Neural cell (in vitro differentiated cells): ENCODE measurements around the gene APBB2. TPM values are rescaled to one million over a fixed set of nuclear protein-coding genes. Genes with fewer than 3 reads are reported as not detected.

Experiments used
- H2AFZ ChIP-seq: fragments of 200-600, 300-800 bp; sonication (generic), shearing (Covaris generic); 2 replicates; pipeline ENCODE4 v1.6.0; 2014; ENCODE audit warnings: low read depth, mild to moderate bottlenecking, antibody characterized with exemption, low read length, moderate library complexity
- H3F3A ChIP-seq: fragments of 200-600 bp; shearing (Covaris generic); 2 replicates; pipeline ENCODE4 v1.6.1; 2016; ENCODE audit warnings: mild to moderate bottlenecking, moderate library complexity, mixed read lengths, antibody characterized with exemption, low read length; ENCODE audit not compliant: insufficient read depth, poor library complexity, severe bottlenecking
- H3K27ac ChIP-seq: fragments of 200-600, 300-800 bp; sonication (generic), shearing (Covaris generic); 2 replicates; pipeline ENCODE4 v1.5.1; 2014; ENCODE audit warnings: mild to moderate bottlenecking, low read length, moderate library complexity
- H3K27me3 ChIP-seq: fragments of 300-800, 200-600 bp; sonication (generic), shearing (Covaris generic); 2 replicates; pipeline ENCODE4 v1.6.0; 2014; ENCODE audit warnings: mild to moderate bottlenecking, low read depth, low read length, moderate library complexity; ENCODE audit not compliant: insufficient read depth
- H3K36me3 ChIP-seq: fragments of 300-800, 200-600 bp; sonication (generic), shearing (Covaris generic); 2 replicates; pipeline ENCODE4 v1.5.1; 2014; ENCODE audit warnings: mild to moderate bottlenecking, antibody characterized with exemption, low read length, moderate library complexity; ENCODE audit not compliant: insufficient read depth
- H3K4me2 ChIP-seq: fragments of 300-800, 200-600 bp; sonication (generic), shearing (Covaris generic); 2 replicates; pipeline ENCODE4 v1.6.0; 2014; ENCODE audit warnings: mild to moderate bottlenecking, low read length
- H3K4me3 ChIP-seq: fragments of 300-800, 200-600 bp; sonication (generic), shearing (Covaris generic); 2 replicates; pipeline ENCODE4 v1.5.1; 2014; ENCODE audit warnings: mild to moderate bottlenecking, low read length, moderate library complexity
- H3K79me2 ChIP-seq: fragments of 200-600 bp; shearing (Covaris generic); replicated peaks from 2 replicates; pipeline ENCODE4 v1.6.0; 2014; ENCODE audit warnings: mild to moderate bottlenecking, low read length, moderate library complexity; ENCODE audit not compliant: insufficient read depth
- H3K9ac ChIP-seq: fragments of 300-800, 200-600 bp; sonication (generic), shearing (Covaris generic); 2 replicates; pipeline ENCODE4 v1.6.1; 2016; ENCODE audit warnings: mild to moderate bottlenecking, low read length, mixed read lengths
- H3K9me2 ChIP-seq: fragments of 200-600 bp; shearing (Covaris generic); 2 replicates; pipeline ENCODE4 v1.6.1; 2016; ENCODE audit warnings: mild to moderate bottlenecking, low read length, mixed read lengths; ENCODE audit not compliant: insufficient read depth
- H3K9me3 ChIP-seq: fragments of 200-600, 300-800 bp; sonication (generic), shearing (Covaris generic); 2 replicates; pipeline ENCODE4 v1.6.1; 2016; ENCODE audit warnings: mild to moderate bottlenecking, mixed run types, low read length, moderate library complexity, mixed read lengths
- H4K20me1 ChIP-seq: fragments of 200-600 bp; shearing (Covaris generic); 2 replicates; pipeline ENCODE4 v1.6.1; 2016; ENCODE audit warnings: mild to moderate bottlenecking, mixed run types; ENCODE audit not compliant: insufficient read depth
- EP300 ChIP-seq: fragments of 450-650 bp; conservative IDR thresholded peaks from 2 replicates; pipeline ENCODE4 v1.6.1; 2014; ENCODE audit warnings: antibody characterized with exemption, mild to moderate bottlenecking, moderate library complexity; ENCODE audit not compliant: poor library complexity, severe bottlenecking
- EZH2 ChIP-seq: fragments of 200-600, 300-800 bp; shearing (Covaris generic), sonication (generic); IDR thresholded peaks from 2 replicates; pipeline ENCODE4 v1.6.1; 2014; ENCODE audit warnings: antibody characterized with exemption, low read length, borderline replicate concordance, mild to moderate bottlenecking; ENCODE audit not compliant: insufficient read depth, poor library complexity, severe bottlenecking
- MXI1 ChIP-seq: fragments of 450-650 bp; conservative IDR thresholded peaks from 2 replicates; pipeline ENCODE4 v1.6.1; 2014; ENCODE audit warnings: antibody characterized with exemption, mild to moderate bottlenecking; ENCODE audit not compliant: poor library complexity, severe bottlenecking
- POLR2AphosphoS5 ChIP-seq: IDR thresholded peaks from 2 replicates; pipeline ENCODE4 v1.6.1; 2012
- RAD21 ChIP-seq: fragments of 450-650 bp; conservative IDR thresholded peaks from 2 replicates; pipeline ENCODE4 v1.6.1; 2014; ENCODE audit warnings: antibody characterized with exemption, mild to moderate bottlenecking, moderate library complexity
- SMC3 ChIP-seq: fragments of 450-650 bp; conservative IDR thresholded peaks from 2 replicates; pipeline ENCODE4 v1.6.1; 2014; ENCODE audit warnings: antibody characterized with exemption, mild to moderate bottlenecking, moderate library complexity; ENCODE audit not compliant: poor library complexity
- TAF1 ChIP-seq: IDR thresholded peaks from 2 replicates; pipeline ENCODE4 v1.6.1; 2012; ENCODE audit warnings: low read depth
- polyA plus RNA-seq: library from polyadenylated mRNA; depleted of rRNA; stranded (reverse); fragments of >200 nt; gene quantifications from 2 replicates; pipeline ENCODE4 v1.2.3, GENCODE V29; 2014
- TF ChIP-seq, protein P1 (sequence below): IDR thresholded peaks from 2 replicates; pipeline ENCODE4 v1.6.1; 2012; ENCODE audit warnings: borderline replicate concordance
- TF ChIP-seq, protein P2 (sequence below): fragments of 450-650 bp; IDR thresholded peaks from 2 replicates; pipeline ENCODE4 v1.5.1; 2014; ENCODE audit warnings: antibody characterized with exemption, mild to moderate bottlenecking, moderate library complexity; ENCODE audit not compliant: poor library complexity, severe bottlenecking

APBB2 gene
- polyA plus RNA-seq, 1 donor from 2014 or later: 41.9 TPM

- no peaks in the 10 kb centered on the region for H3K36me3 ChIP-seq
- TF ChIP-seq TAF1 (no peak), SMC3 (no peak), RAD21 (no peak), POLR2AphosphoS5 (no peak), EP300 (no peak), EZH2 (no peak)
- TF ChIP-seq, protein P1, sequence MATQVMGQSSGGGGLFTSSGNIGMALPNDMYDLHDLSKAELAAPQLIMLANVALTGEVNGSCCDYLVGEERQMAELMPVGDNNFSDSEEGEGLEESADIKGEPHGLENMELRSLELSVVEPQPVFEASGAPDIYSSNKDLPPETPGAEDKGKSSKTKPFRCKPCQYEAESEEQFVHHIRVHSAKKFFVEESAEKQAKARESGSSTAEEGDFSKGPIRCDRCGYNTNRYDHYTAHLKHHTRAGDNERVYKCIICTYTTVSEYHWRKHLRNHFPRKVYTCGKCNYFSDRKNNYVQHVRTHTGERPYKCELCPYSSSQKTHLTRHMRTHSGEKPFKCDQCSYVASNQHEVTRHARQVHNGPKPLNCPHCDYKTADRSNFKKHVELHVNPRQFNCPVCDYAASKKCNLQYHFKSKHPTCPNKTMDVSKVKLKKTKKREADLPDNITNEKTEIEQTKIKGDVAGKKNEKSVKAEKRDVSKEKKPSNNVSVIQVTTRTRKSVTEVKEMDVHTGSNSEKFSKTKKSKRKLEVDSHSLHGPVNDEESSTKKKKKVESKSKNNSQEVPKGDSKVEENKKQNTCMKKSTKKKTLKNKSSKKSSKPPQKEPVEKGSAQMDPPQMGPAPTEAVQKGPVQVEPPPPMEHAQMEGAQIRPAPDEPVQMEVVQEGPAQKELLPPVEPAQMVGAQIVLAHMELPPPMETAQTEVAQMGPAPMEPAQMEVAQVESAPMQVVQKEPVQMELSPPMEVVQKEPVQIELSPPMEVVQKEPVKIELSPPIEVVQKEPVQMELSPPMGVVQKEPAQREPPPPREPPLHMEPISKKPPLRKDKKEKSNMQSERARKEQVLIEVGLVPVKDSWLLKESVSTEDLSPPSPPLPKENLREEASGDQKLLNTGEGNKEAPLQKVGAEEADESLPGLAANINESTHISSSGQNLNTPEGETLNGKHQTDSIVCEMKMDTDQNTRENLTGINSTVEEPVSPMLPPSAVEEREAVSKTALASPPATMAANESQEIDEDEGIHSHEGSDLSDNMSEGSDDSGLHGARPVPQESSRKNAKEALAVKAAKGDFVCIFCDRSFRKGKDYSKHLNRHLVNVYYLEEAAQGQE: no peak
- TF ChIP-seq, protein P2, sequence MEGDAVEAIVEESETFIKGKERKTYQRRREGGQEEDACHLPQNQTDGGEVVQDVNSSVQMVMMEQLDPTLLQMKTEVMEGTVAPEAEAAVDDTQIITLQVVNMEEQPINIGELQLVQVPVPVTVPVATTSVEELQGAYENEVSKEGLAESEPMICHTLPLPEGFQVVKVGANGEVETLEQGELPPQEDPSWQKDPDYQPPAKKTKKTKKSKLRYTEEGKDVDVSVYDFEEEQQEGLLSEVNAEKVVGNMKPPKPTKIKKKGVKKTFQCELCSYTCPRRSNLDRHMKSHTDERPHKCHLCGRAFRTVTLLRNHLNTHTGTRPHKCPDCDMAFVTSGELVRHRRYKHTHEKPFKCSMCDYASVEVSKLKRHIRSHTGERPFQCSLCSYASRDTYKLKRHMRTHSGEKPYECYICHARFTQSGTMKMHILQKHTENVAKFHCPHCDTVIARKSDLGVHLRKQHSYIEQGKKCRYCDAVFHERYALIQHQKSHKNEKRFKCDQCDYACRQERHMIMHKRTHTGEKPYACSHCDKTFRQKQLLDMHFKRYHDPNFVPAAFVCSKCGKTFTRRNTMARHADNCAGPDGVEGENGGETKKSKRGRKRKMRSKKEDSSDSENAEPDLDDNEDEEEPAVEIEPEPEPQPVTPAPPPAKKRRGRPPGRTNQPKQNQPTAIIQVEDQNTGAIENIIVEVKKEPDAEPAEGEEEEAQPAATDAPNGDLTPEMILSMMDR: no peak
- H3K4me2 ChIP-seq: no peak overlapping the region
- H4K20me1 ChIP-seq: no peaks in the 10 kb centered on the region
- no peak overlapping the region for H2AFZ ChIP-seq
- H3K9ac ChIP-seq: no peak overlapping the region
- H3K79me2 ChIP-seq: no peaks in the 10 kb centered on the region
- H3K9me2 ChIP-seq: no peaks in the 10 kb centered on the region
- no peak overlapping the region for H3K27ac ChIP-seq
- H3K9me3 ChIP-seq: no peaks in the 10 kb centered on the region
- no peaks in the 10 kb centered on the region for H3K27me3 ChIP-seq
- H3F3A ChIP-seq: no peaks in the 10 kb centered on the region
- H3K4me3 ChIP-seq: no peak overlapping the region
Measured at GRCh38 chr4:41079881-41080560, 134.3 kb downstream of the APBB2 start.

GRCh38 chr4:41077628-41078027, 136.7 kb downstream of the APBB2 start:
- H3K9me2 ChIP-seq: no peaks in the 10 kb centered on the region
- no peaks in the 10 kb centered on the region for H3K36me3 ChIP-seq
- no peak overlapping the region for H3K27ac ChIP-seq
- no peaks in the 10 kb centered on the region for H3K9me3 ChIP-seq
- H3K79me2 ChIP-seq: no peaks in the 10 kb centered on the region
- H3K27me3 ChIP-seq: no peaks in the 10 kb centered on the region
- no peak overlapping the region for H2AFZ ChIP-seq
- no peak overlapping the region for H3K9ac ChIP-seq
- no peak overlapping the region for H3K4me3 ChIP-seq
- no peak overlapping the region for H3K4me2 ChIP-seq
- no peaks in the 10 kb centered on the region for H4K20me1 ChIP-seq
- H3F3A ChIP-seq: no peaks in the 10 kb centered on the region
- TF ChIP-seq EZH2 (no peak), EP300 (no peak), MXI1 (no peak), TAF1 (no peak), RAD21 (no peak), POLR2AphosphoS5 (no peak), SMC3 (no peak)
- TF ChIP-seq, protein P2: no peak
- TF ChIP-seq, protein P1: no peak
